AG04449 (cell line): ENCODE data around the gene AFG1L.

Experiments
- CTCF ChIA-PET: fragments of 350-600 bp; formaldehyde crosslinking; extraction: SDS; loops from one replicate; lab custom pipeline; 2021; ENCODE audit warnings: antibody characterized with exemption; lab: Yijun Ruan, JAX
- POLR2A ChIA-PET: fragments of 400-600, 350-600 bp; formaldehyde crosslinking; extraction: SDS; loops from one replicate; lab custom pipeline; 2020; ENCODE audit warnings: antibody characterized with exemption, inconsistent platforms; lab: Yijun Ruan, JAX
- DNase-seq: peaks from one replicate; pipeline ENCODE4 v3.0.0-alpha.2; 2010; ENCODE audit warnings: low read depth, low spot score
- H3K4me3 ChIP-seq: 2 replicates; pipeline ENCODE4 v1.5.1; 2011; ENCODE audit warnings: low read depth, mild to moderate bottlenecking, control low read depth, low read length
- CTCF ChIP-seq: IDR thresholded peaks from one replicate; pipeline ENCODE4 v1.5.1; 2011; ENCODE audit warnings: mild to moderate bottlenecking, moderate library complexity, low read length, control low read depth, inconsistent platforms; ENCODE audit not compliant: insufficient read depth; ENCODE audit errors: missing control alignments

The AFG1L gene

GRCh38 chr6:108363113-108363512, 68.3 kb downstream of the AFG1L start:
- POLR2A ChIA-PET = no interaction called here
- H3K4me3 ChIP-seq = no peak overlapping the region
- DNase-seq = no peak
- TF ChIP-seq CTCF = no peak
- CTCF ChIA-PET = no interaction called here

- H3K4me3 ChIP-seq = no peak overlapping the region
- ChIA-PET POLR2A (no interaction called here), CTCF (no interaction called here)
- TF ChIP-seq CTCF = no peak
- no peak for DNase-seq
These were observed 69.0 kb downstream of the AFG1L start for GRCh38 chr6:108363889-108364313.

- no peak for TF ChIP-seq CTCF
- ChIA-PET POLR2A (no interaction called here), CTCF (no interaction called here)
- no peak overlapping the region for H3K4me3 ChIP-seq
- DNase-seq = no peak
These were observed 69.6 kb downstream of the AFG1L start for GRCh38 chr6:108364470-108364869.

- CTCF ChIA-PET = no interaction called here
- TF ChIP-seq CTCF = no peak
- POLR2A ChIA-PET = no interaction called here
- DNase-seq = no peak
- H3K4me3 ChIP-seq = no peak overlapping the region
These were observed 70.6 kb downstream of the AFG1L start for GRCh38 chr6:108365478-108365877.

- ChIA-PET POLR2A (no interaction called here), CTCF (no interaction called here)
- DNase-seq = no peak
- no peak overlapping the region for H3K4me3 ChIP-seq
- TF ChIP-seq CTCF = no peak
These were observed 71.4 kb downstream of the AFG1L start for GRCh38 chr6:108366236-108366635.

- no peak for TF ChIP-seq CTCF
- ChIA-PET POLR2A (no interaction called here), CTCF (no interaction called here)
- DNase-seq = no peak
- H3K4me3 ChIP-seq = no peak overlapping the region
These were observed 73.7 kb downstream of the AFG1L start for GRCh38 chr6:108368431-108369030.
